ENCODE measurements around the gene FBXO30.

The FBXO30 gene

GRCh38 chr6:145848541-145848940 lies 33.9 kb upstream of the FBXO30 start:
- DNase-seq (ENCODE audit: low read depth, low spot score): no peak
- TF ChIP-seq CTCF (IDR thresholded peaks at IDR 0.05; ENCODE audit: insufficient read depth, low read length, missing control alignments): no peak
- POLR2A ChIA-PET: no interaction called here
- CTCF ChIA-PET: no interaction called here
- no peak overlapping the region for H3K4me3 ChIP-seq (ENCODE audit: low read depth, low read length)

GRCh38 chr6:145845557-145845956 lies 31.0 kb upstream of the FBXO30 start:
- CTCF ChIA-PET: no interaction called here
- POLR2A ChIA-PET: no interaction called here
- H3K4me3 ChIP-seq (ENCODE audit: low read depth, low read length): no peak overlapping the region
- TF ChIP-seq CTCF (IDR thresholded peaks at IDR 0.05; ENCODE audit: insufficient read depth, low read length, missing control alignments): no peak
- no peak for DNase-seq (ENCODE audit: low read depth, low spot score)

GRCh38 chr6:145844933-145845540 lies 30.4 kb upstream of the FBXO30 start:
- no peak overlapping the region for H3K4me3 ChIP-seq (ENCODE audit: low read depth, low read length)
- CTCF ChIA-PET: no interaction called here
- DNase-seq (ENCODE audit: low read depth, low spot score): no peak
- POLR2A ChIA-PET: no interaction called here
- no peak for TF ChIP-seq CTCF (IDR thresholded peaks at IDR 0.05; ENCODE audit: insufficient read depth, low read length, missing control alignments)

GRCh38 chr6:145842693-145843546 lies 28.3 kb upstream of the FBXO30 start:
- TF ChIP-seq CTCF (IDR thresholded peaks at IDR 0.05; ENCODE audit: insufficient read depth, low read length, missing control alignments): no peak
- H3K4me3 ChIP-seq (ENCODE audit: low read depth, low read length): no peak overlapping the region
- CTCF ChIA-PET: interaction anchor here (1.1 kb wide), 1 partner anchor 28 kb away, joined by 3 read pairs; no protein-coding TSS in a partner anchor
- DNase-seq (ENCODE audit: low read depth, low spot score): no peak
- POLR2A ChIA-PET: no interaction called here

GRCh38 chr6:145841668-145842067 lies 27.1 kb upstream of the FBXO30 start:
- DNase-seq (ENCODE audit: low read depth, low spot score): no peak
- no peak overlapping the region for H3K4me3 ChIP-seq (ENCODE audit: low read depth, low read length)
- TF ChIP-seq CTCF (IDR thresholded peaks at IDR 0.05; ENCODE audit: insufficient read depth, low read length, missing control alignments): no peak
- CTCF ChIA-PET: interaction anchor here (0.5 to 1.1 kb wide), 2 partner anchors 26 to 211 kb away, joined by 3 read pairs; no protein-coding TSS in a partner anchor
- POLR2A ChIA-PET: no interaction called here

DNA sequence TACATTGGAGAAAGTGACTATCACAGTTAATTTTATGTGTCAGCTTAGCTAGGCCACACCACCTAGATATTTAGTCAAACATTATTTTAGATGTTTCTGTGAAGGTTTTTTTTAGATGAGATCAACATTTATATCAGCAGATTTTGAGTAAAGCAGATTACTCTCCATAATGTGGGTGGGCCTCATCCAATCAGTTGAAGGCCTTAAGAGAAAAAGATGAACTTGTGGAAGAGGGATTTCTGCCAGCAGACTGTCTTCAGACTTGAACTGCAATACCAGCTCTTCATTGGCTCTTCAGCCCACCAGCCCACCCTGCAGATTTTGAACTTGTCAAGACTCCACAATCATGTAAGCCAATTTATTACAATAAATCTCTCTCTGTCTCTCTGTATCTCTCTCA lies 25.1 kb upstream of the FBXO30 start:
- TF ChIP-seq CTCF (IDR thresholded peaks at IDR 0.05; ENCODE audit: insufficient read depth, low read length, missing control alignments): no peak
- ChIA-PET POLR2A (no interaction called here), CTCF (no interaction called here)
- H3K4me3 ChIP-seq (ENCODE audit: low read depth, low read length): no peak overlapping the region
- no peak for DNase-seq (ENCODE audit: low read depth, low spot score)
